H9 (cell line): ENCODE measurements around the gene LMAN1. TPM values are rescaled to one million over a fixed set of nuclear protein-coding genes. Genes with fewer than 3 reads are reported as not detected.

ENCODE experiments used
- DNase-seq: peaks from one replicate; pipeline ENCODE4 v3.0.0-alpha.2; 2017
- H2AFZ ChIP-seq: one replicate; pipeline ENCODE4 v1.6.1; 2013; ENCODE audit warnings: mild to moderate bottlenecking, low read length, control low read depth, moderate library complexity
- H2AK5ac ChIP-seq: 2 replicates; pipeline ENCODE4 v1.6.1; 2013; ENCODE audit warnings: low read length, control low read depth, mixed read lengths; ENCODE audit not compliant: insufficient read length
- H2BK120ac ChIP-seq: one replicate; pipeline ENCODE4 v1.6.1; 2013; ENCODE audit warnings: low read depth, mild to moderate bottlenecking, low read length, control low read depth, inconsistent platforms; ENCODE audit not compliant: poor library complexity, severe bottlenecking
- H2BK12ac ChIP-seq: 2 replicates; pipeline ENCODE4 v1.6.1; 2013; ENCODE audit warnings: low read length, control low read depth, mixed read lengths, low read depth; ENCODE audit not compliant: insufficient read length
- H2BK15ac ChIP-seq: 2 replicates; pipeline ENCODE4 v1.6.1; 2013; ENCODE audit warnings: low read depth, low read length, control low read depth
- H2BK20ac ChIP-seq: one replicate; pipeline ENCODE4 v1.6.1; 2013; ENCODE audit warnings: low read depth, mild to moderate bottlenecking, low read length, control low read depth, inconsistent platforms; ENCODE audit not compliant: poor library complexity, severe bottlenecking
- H2BK5ac ChIP-seq: 2 replicates; pipeline ENCODE4 v1.6.1; 2013; ENCODE audit warnings: low read length, control low read depth, mixed read lengths; ENCODE audit not compliant: insufficient read length
- H3K14ac ChIP-seq: 2 replicates; pipeline ENCODE4 v1.6.1; 2013; ENCODE audit warnings: low read length, control low read depth; ENCODE audit not compliant: insufficient read depth
- H3K18ac ChIP-seq: 2 replicates; pipeline ENCODE4 v1.6.1; 2013; ENCODE audit warnings: low read depth, mild to moderate bottlenecking, mixed read lengths, low read length, control low read depth; ENCODE audit not compliant: insufficient read length
- H3K23ac ChIP-seq: 2 replicates; pipeline ENCODE4 v1.6.1; 2013; ENCODE audit warnings: low read length, control low read depth, mixed read lengths, low read depth; ENCODE audit not compliant: insufficient read length
- H3K23me2 ChIP-seq: 2 replicates; pipeline ENCODE4 v1.6.1; 2013; ENCODE audit warnings: low read depth, mild to moderate bottlenecking, mixed read lengths, low read length, control low read depth; ENCODE audit not compliant: insufficient read length, poor library complexity, severe bottlenecking
- H3K27ac ChIP-seq: 2 replicates; pipeline ENCODE4 v1.5.1; 2013; ENCODE audit warnings: low read length, control low read depth, mixed read lengths, low read depth; ENCODE audit not compliant: insufficient read length
- H3K27me3 ChIP-seq: 2 replicates; pipeline ENCODE4 v1.6.1; 2013; ENCODE audit warnings: low read length, control low read depth, inconsistent platforms; ENCODE audit not compliant: insufficient read depth
- H3K4ac ChIP-seq: 2 replicates; pipeline ENCODE4 v1.6.1; 2013; ENCODE audit warnings: low read depth, mild to moderate bottlenecking, control low read depth, inconsistent platforms, low read length, moderate library complexity
- H3K4me1 ChIP-seq: 2 replicates; pipeline ENCODE4 v1.6.1; 2013; ENCODE audit warnings: low read length, control low read depth, inconsistent platforms; ENCODE audit not compliant: insufficient read depth
- H3K4me2 ChIP-seq: 2 replicates; pipeline ENCODE4 v1.6.1; 2013; ENCODE audit warnings: low read length, control low read depth, mixed read lengths; ENCODE audit not compliant: insufficient read length, insufficient read depth
- H3K56ac ChIP-seq: 2 replicates; pipeline ENCODE4 v1.6.1; 2013; ENCODE audit warnings: low read depth, mild to moderate bottlenecking, mixed read lengths, low read length, control low read depth; ENCODE audit not compliant: insufficient read length
- H3K79me1 ChIP-seq: 2 replicates; pipeline ENCODE4 v1.6.1; 2013; ENCODE audit warnings: low read depth, mild to moderate bottlenecking, moderate library complexity, low read length, control low read depth, inconsistent platforms; ENCODE audit not compliant: insufficient read depth, poor library complexity, severe bottlenecking
- H3K79me2 ChIP-seq: 2 replicates; pipeline ENCODE4 v1.6.1; 2013; ENCODE audit warnings: low read length, control low read depth, inconsistent platforms; ENCODE audit not compliant: insufficient read depth
- H3K9ac ChIP-seq: 2 replicates; pipeline ENCODE4 v1.6.1; 2013; ENCODE audit warnings: low read length, control low read depth, mixed read lengths; ENCODE audit not compliant: insufficient read length; ENCODE audit errors: extremely low read depth
- H3K9me3 ChIP-seq: one replicate; pipeline ENCODE4 v1.6.1; 2013; ENCODE audit warnings: low read depth, low read length, inconsistent platforms; ENCODE audit not compliant: control insufficient read depth
- H3T11ph ChIP-seq: one replicate; pipeline ENCODE4 v1.6.1; 2013; ENCODE audit warnings: mild to moderate bottlenecking, low read length, control low read depth, inconsistent platforms
- H4K20me1 ChIP-seq: one replicate; pipeline ENCODE4 v1.6.1; 2013; ENCODE audit not compliant: control insufficient read depth, insufficient read length, insufficient read depth
- H4K5ac ChIP-seq: 2 replicates; pipeline ENCODE4 v1.6.1; 2013; ENCODE audit warnings: low read depth, mild to moderate bottlenecking, mixed read lengths, low read length, control low read depth; ENCODE audit not compliant: insufficient read length
- H4K8ac ChIP-seq: replicated peaks from 2 replicates; pipeline ENCODE4 v1.6.1; 2013; ENCODE audit warnings: low read length, control low read depth, mixed read lengths, low read depth; ENCODE audit not compliant: insufficient read length
- H4K91ac ChIP-seq: 2 replicates; pipeline ENCODE4 v1.6.1; 2013; ENCODE audit warnings: low read depth, mild to moderate bottlenecking, moderate library complexity, mixed read lengths, low read length, control low read depth; ENCODE audit not compliant: insufficient read length
- H3K27ac Mint-ChIP-seq, 3 experiments: 2 replicates in 2 of 3; 3 replicates in 1 of 3; pipeline ENCODE4 v1.8.0; 2020 to 2021; ENCODE audit warnings: mixed read lengths in 3 of 3, mild to moderate bottlenecking in 1 of 3, moderate library complexity in 1 of 3
- H3K27me3 Mint-ChIP-seq: 2 replicates; pipeline ENCODE4 v1.8.0; 2021; ENCODE audit warnings: low read depth, mild to moderate bottlenecking, moderate library complexity, mixed read lengths
- H3K36me3 Mint-ChIP-seq, 3 experiments: 2 replicates in 2 of 3; 3 replicates in 1 of 3; pipeline ENCODE4 v1.8.0; 2020 to 2021; ENCODE audit warnings: low read depth in 3 of 3, mixed read lengths in 3 of 3; ENCODE audit not compliant: insufficient read depth in 1 of 3
- H3K4me1 Mint-ChIP-seq, 2 experiments: 2 replicates each; pipeline ENCODE4 v1.8.0; 2020; ENCODE audit warnings: mixed read lengths in 2 of 2
- H3K4me3 Mint-ChIP-seq, 2 experiments: 2 replicates in 1 of 2; 3 replicates in 1 of 2; pipeline ENCODE4 v1.8.0; 2020 to 2021; ENCODE audit warnings: mild to moderate bottlenecking in 2 of 2, mixed read lengths in 2 of 2, moderate library complexity in 1 of 2
- H3K9me3 Mint-ChIP-seq, 2 experiments: 2 replicates in 1 of 2; 3 replicates in 1 of 2; pipeline ENCODE4 v1.8.0; 2020; ENCODE audit warnings: mild to moderate bottlenecking in 2 of 2, mixed read lengths in 2 of 2, moderate library complexity in 1 of 2
- WGBS: extraction: QIAGEN DNeasy Blood & Tissue Kit; methylation state at CpG from one replicate; pipeline ENCODE4 v1.1.7; 2013; ENCODE audit warnings: missing lambda C conversion rate, low lambda C conversion rate, mixed read lengths; ENCODE audit not compliant: insufficient read length; ENCODE audit errors: extremely low coverage; 5-methylcytosine and 5-hydroxymethylcytosine counted together
- total RNA-seq: library from RNA; stranded (reverse); gene quantifications from 2 replicates; pipeline ENCODE4 v1.2.1, GENCODE V29; 2021
- TF ChIP-seq, protein P1 (sequence below): fragments of 200-600 bp; sonication (generic); conservative IDR thresholded peaks from 3 replicates; pipeline ENCODE4 v1.8.0; 2021; ENCODE audit warnings: antibody characterized with exemption, mild to moderate bottlenecking

The LMAN1 gene
- total RNA-seq, 1 experiment from 2014 or later, result 63.6 TPM

DNA sequence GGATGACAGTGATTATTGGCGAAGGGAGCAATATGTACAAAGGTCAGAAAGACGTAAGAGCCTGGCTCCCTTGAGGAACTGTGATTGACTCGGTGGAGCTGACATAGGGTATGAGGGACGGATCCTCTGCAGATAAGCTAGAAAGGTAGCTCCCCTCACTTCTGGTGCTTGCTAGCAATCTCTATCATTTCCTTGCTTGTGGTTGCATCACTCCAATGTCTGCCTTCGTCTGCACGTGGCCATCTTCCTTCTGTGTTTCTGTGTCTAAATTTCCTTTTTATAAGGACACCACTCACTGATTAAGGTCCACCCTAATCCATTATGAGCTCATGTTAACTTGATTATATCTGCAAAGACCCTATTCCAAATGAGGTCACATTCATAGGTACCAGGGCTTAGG is 22.9 kb upstream of the LMAN1 start:
- no peaks in the 10 kb centered on the region for H3K4me1 ChIP-seq
- no peaks in the 10 kb centered on the region for H3K79me1 ChIP-seq
- no peaks in the 10 kb centered on the region for H3K27me3 ChIP-seq
- H3K9me3 ChIP-seq, result no peaks in the 10 kb centered on the region
- no peak overlapping the region for H3K9ac ChIP-seq
- H3K18ac ChIP-seq, result no peak overlapping the region
- WGBS, result no CpG with 5 or more reads among the region's 6 CpGs
- H4K8ac ChIP-seq, result no peak overlapping the region
- no peak overlapping the region for H2BK20ac ChIP-seq
- Mint-ChIP-seq H3K4me1 (peaks cover 14 to 38% of the 10 kb centered on the region in 2 experiments), H3K9me3 (no peaks in the 10 kb centered on the region; a peak in 2 of 5 replicates), H3K4me3 (no peak overlapping the region), H3K27ac (no peak overlapping the region), H3K27me3 (peaks cover 62% of the 10 kb centered on the region), H3K36me3 (no peaks in the 10 kb centered on the region)
- H4K5ac ChIP-seq, result no peak overlapping the region
- no peak overlapping the region for H2BK5ac ChIP-seq
- H3K23me2 ChIP-seq, result no peaks in the 10 kb centered on the region
- TF ChIP-seq, protein P1, sequence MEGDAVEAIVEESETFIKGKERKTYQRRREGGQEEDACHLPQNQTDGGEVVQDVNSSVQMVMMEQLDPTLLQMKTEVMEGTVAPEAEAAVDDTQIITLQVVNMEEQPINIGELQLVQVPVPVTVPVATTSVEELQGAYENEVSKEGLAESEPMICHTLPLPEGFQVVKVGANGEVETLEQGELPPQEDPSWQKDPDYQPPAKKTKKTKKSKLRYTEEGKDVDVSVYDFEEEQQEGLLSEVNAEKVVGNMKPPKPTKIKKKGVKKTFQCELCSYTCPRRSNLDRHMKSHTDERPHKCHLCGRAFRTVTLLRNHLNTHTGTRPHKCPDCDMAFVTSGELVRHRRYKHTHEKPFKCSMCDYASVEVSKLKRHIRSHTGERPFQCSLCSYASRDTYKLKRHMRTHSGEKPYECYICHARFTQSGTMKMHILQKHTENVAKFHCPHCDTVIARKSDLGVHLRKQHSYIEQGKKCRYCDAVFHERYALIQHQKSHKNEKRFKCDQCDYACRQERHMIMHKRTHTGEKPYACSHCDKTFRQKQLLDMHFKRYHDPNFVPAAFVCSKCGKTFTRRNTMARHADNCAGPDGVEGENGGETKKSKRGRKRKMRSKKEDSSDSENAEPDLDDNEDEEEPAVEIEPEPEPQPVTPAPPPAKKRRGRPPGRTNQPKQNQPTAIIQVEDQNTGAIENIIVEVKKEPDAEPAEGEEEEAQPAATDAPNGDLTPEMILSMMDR, result no peak
- DNase-seq, result no peak
- no peak overlapping the region for H3K56ac ChIP-seq
- H3K14ac ChIP-seq, result no peak overlapping the region
- H3K27ac ChIP-seq, result no peak overlapping the region
- H2BK120ac ChIP-seq, result no peak overlapping the region
- H4K20me1 ChIP-seq, result no peaks in the 10 kb centered on the region
- H3T11ph ChIP-seq, result no peak overlapping the region
- H2BK15ac ChIP-seq, result no peak overlapping the region
- no peak overlapping the region for H3K4me2 ChIP-seq
- H2AFZ ChIP-seq, result no peak overlapping the region
- no peak overlapping the region for H3K4ac ChIP-seq
- H2BK12ac ChIP-seq, result no peak overlapping the region
- no peak overlapping the region for H2AK5ac ChIP-seq
- H4K91ac ChIP-seq, result no peak overlapping the region
- H3K79me2 ChIP-seq, result no peaks in the 10 kb centered on the region
- no peak overlapping the region for H3K23ac ChIP-seq
